Neuronal stem cell (in vitro differentiated cells): ENCODE results near the gene MYH9.
"Not testable (repeated sequence)": the region's sequence is repeated elsewhere in the genome, so short reads cannot be mapped to it uniquely, and the experiment has no call there.

Experiments used
- DNase-seq: peaks from one replicate; pipeline ENCODE4 v3.0.0-alpha.2; 2013; ENCODE audit warnings: low spot score
- H2AFZ ChIP-seq: one replicate; pipeline ENCODE4 v1.6.1; 2013; ENCODE audit warnings: mild to moderate bottlenecking, low read length, inconsistent platforms
- H2AK5ac ChIP-seq: 2 replicates; pipeline ENCODE4 v1.6.1; 2013; ENCODE audit warnings: low read depth, mild to moderate bottlenecking, inconsistent platforms, low read length, moderate library complexity, mixed read lengths
- H2BK120ac ChIP-seq: 2 replicates; pipeline ENCODE4 v1.6.1; 2013; ENCODE audit warnings: low read depth, mild to moderate bottlenecking, inconsistent platforms, low read length, moderate library complexity, mixed read lengths
- H2BK12ac ChIP-seq: one replicate; pipeline ENCODE4 v1.6.1; 2013; ENCODE audit warnings: low read length, inconsistent platforms
- H2BK15ac ChIP-seq: 2 replicates; pipeline ENCODE4 v1.6.1; 2013; ENCODE audit warnings: mild to moderate bottlenecking, low read length, inconsistent platforms, mixed read lengths
- H2BK5ac ChIP-seq: one replicate; pipeline ENCODE4 v1.6.1; 2013; ENCODE audit warnings: inconsistent platforms, mild to moderate bottlenecking, low read length, moderate library complexity
- H3K14ac ChIP-seq: one replicate; pipeline ENCODE4 v1.6.1; 2013; ENCODE audit warnings: low read length, inconsistent platforms
- H3K18ac ChIP-seq: 2 replicates; pipeline ENCODE4 v1.6.1; 2013; ENCODE audit warnings: low read length, inconsistent platforms
- H3K23ac ChIP-seq: 2 replicates; pipeline ENCODE4 v1.6.1; 2013; ENCODE audit warnings: low read depth, mild to moderate bottlenecking, mixed read lengths, low read length, inconsistent platforms; ENCODE audit not compliant: poor library complexity
- H3K27ac ChIP-seq: replicated peaks from 3 replicates; pipeline ENCODE4 v1.5.1; 2013; ENCODE audit warnings: low read length, inconsistent platforms
- H3K27me3 ChIP-seq, 3 experiments: 2 replicates each; pipeline ENCODE4 v1.6.1; 2013; ENCODE audit warnings: low read length in 3 of 3, mild to moderate bottlenecking in 2 of 3, inconsistent platforms in 1 of 3, low read depth in 1 of 3, mixed read lengths in 1 of 3, moderate library complexity in 1 of 3; ENCODE audit not compliant: control insufficient read depth in 3 of 3, insufficient read depth in 3 of 3
- H3K36me3 ChIP-seq, 2 donors: replicated peaks in 1 of 2; 2 replicates each; pipeline ENCODE4 v1.6.1; 2013; ENCODE audit warnings: low read length in 2 of 2; ENCODE audit not compliant: control insufficient read depth in 2 of 2, insufficient read depth in 2 of 2
- H3K4ac ChIP-seq: 2 replicates; pipeline ENCODE4 v1.6.1; 2013; ENCODE audit warnings: inconsistent platforms, mild to moderate bottlenecking, low read length, moderate library complexity
- H3K4me1 ChIP-seq, 2 donors: 1 replicate in 1 of 2; 2 replicates in 1 of 2; pipeline ENCODE4 v1.6.1; 2013; ENCODE audit warnings: low read length in 2 of 2, low read depth in 1 of 2; ENCODE audit not compliant: control insufficient read depth in 2 of 2, insufficient read depth in 1 of 2
- H3K4me2 ChIP-seq: one replicate; pipeline ENCODE4 v1.6.1; 2013; ENCODE audit warnings: mild to moderate bottlenecking, low read length, inconsistent platforms; ENCODE audit not compliant: insufficient read depth, poor library complexity, severe bottlenecking
- H3K4me3 ChIP-seq, 2 donors: 2 replicates each; pipeline ENCODE4 v1.5.1; 2013; ENCODE audit warnings: low read length in 2 of 2, mild to moderate bottlenecking in 2 of 2, inconsistent platforms in 1 of 2, moderate library complexity in 1 of 2
- H3K79me1 ChIP-seq: one replicate; pipeline ENCODE4 v1.6.1; 2013; ENCODE audit warnings: low read depth, mild to moderate bottlenecking, inconsistent platforms, low read length, moderate library complexity
- H3K9ac ChIP-seq: one replicate; pipeline ENCODE4 v1.6.1; 2013; ENCODE audit warnings: mild to moderate bottlenecking, low read depth, low read length, inconsistent platforms; ENCODE audit not compliant: poor library complexity
- H3K9me3 ChIP-seq, 2 donors: replicated peaks in 1 of 2; 2 replicates each; pipeline versions ENCODE3 to v1.6.1; 2013; ENCODE audit warnings: low read length in 2 of 2, mild to moderate bottlenecking in 2 of 2, inconsistent platforms in 1 of 2, low read depth in 1 of 2, mixed read lengths in 1 of 2, moderate library complexity in 1 of 2; ENCODE audit not compliant: control insufficient read depth in 2 of 2, insufficient read depth in 1 of 2
- H4K8ac ChIP-seq: one replicate; pipeline ENCODE4 v1.6.1; 2013; ENCODE audit warnings: low read depth, mild to moderate bottlenecking, inconsistent platforms, low read length, moderate library complexity
- H4K91ac ChIP-seq: one replicate; pipeline ENCODE4 v1.6.1; 2013; ENCODE audit warnings: low read length, low read depth, mild to moderate bottlenecking, inconsistent platforms; ENCODE audit not compliant: poor library complexity
- WGBS, 2 donors: extraction: QIAGEN DNeasy Blood & Tissue Kit; methylation state at CpG; one replicate each; pipeline ENCODE4 v1.1.7; 2013; ENCODE audit warnings: missing lambda C conversion rate in 2 of 2, mixed read lengths in 1 of 2; ENCODE audit not compliant: insufficient read length in 2 of 2, insufficient replicate concordance in 1 of 2; ENCODE audit errors: extremely low coverage in 2 of 2; 5-methylcytosine and 5-hydroxymethylcytosine counted together

The MYH9 gene

GRCh38 chr22:36274531-36274930 lies 113.2 kb downstream of the MYH9 start:
- no peak overlapping the region for H4K8ac ChIP-seq
- no peak overlapping the region for H3K9ac ChIP-seq
- no peak overlapping the region for H2BK15ac ChIP-seq
- no peak overlapping the region for H3K18ac ChIP-seq
- H2BK120ac ChIP-seq, result no peak overlapping the region
- no peak overlapping the region for H2AK5ac ChIP-seq
- H2AFZ ChIP-seq, result no peak overlapping the region
- H3K4me1 ChIP-seq, result no peaks in the 10 kb centered on the region
- H2BK5ac ChIP-seq, result no peak overlapping the region
- no peak overlapping the region for H3K4ac ChIP-seq
- H2BK12ac ChIP-seq, result no peak overlapping the region
- no CpG with 5 or more reads among the region's 5 CpGs for WGBS, 2 donors
- H3K27ac ChIP-seq, result no peak overlapping the region
- DNase-seq, result no peak
- H3K9me3 ChIP-seq, result no peaks in the 10 kb centered on the region
- no peak overlapping the region for H3K23ac ChIP-seq
- H3K4me2 ChIP-seq, result no peak overlapping the region
- H3K79me1 ChIP-seq, result no peaks in the 10 kb centered on the region
- no peak overlapping the region for H4K91ac ChIP-seq
- H3K27me3 ChIP-seq, result no peaks in the 10 kb centered on the region
- H3K4me3 ChIP-seq, result no peak overlapping the region
- H3K36me3 ChIP-seq, result peaks cover 0 to 6% of the 10 kb centered on the region in 2 donors
- H3K14ac ChIP-seq, result no peak overlapping the region

- not testable (repeated sequence) for H3K4me3 ChIP-seq, DNase-seq, H3K27me3 ChIP-seq, H2AK5ac ChIP-seq, H3K36me3 ChIP-seq, H3K79me1 ChIP-seq, H2BK15ac ChIP-seq, H2BK5ac ChIP-seq, H2BK12ac ChIP-seq, H3K18ac ChIP-seq, H4K8ac ChIP-seq, H3K4me1 ChIP-seq, H3K27ac ChIP-seq, H3K9me3 ChIP-seq, H3K4me2 ChIP-seq, H3K23ac ChIP-seq, H4K91ac ChIP-seq, H2BK120ac ChIP-seq, H3K4ac ChIP-seq, H3K9ac ChIP-seq, H3K14ac ChIP-seq
- WGBS, 2 donors, result no CpG with 5 or more reads among the region's 5 CpGs
- peak overlapping the region; percentile 56 for H2AFZ ChIP-seq
These were observed 115.8 kb downstream of the MYH9 start for GRCh38 chr22:36271951-36272350.

- not testable (repeated sequence) for H3K4ac ChIP-seq, H2AK5ac ChIP-seq, H3K36me3 ChIP-seq, H3K4me1 ChIP-seq, H4K8ac ChIP-seq, H3K27ac ChIP-seq, H2BK5ac ChIP-seq, H4K91ac ChIP-seq, H2BK120ac ChIP-seq, H3K4me3 ChIP-seq, H2BK12ac ChIP-seq, H3K27me3 ChIP-seq, H3K79me1 ChIP-seq, H2BK15ac ChIP-seq, H3K4me2 ChIP-seq, H3K18ac ChIP-seq, DNase-seq, H3K23ac ChIP-seq, H3K9me3 ChIP-seq, H3K14ac ChIP-seq, H3K9ac ChIP-seq
- H2AFZ ChIP-seq, result peak overlapping the region; percentile 56
- WGBS, 2 donors, result no CpG with 5 or more reads among the region's 7 CpGs
These were observed 116.5 kb downstream of the MYH9 start for GRCh38 chr22:36271231-36271630.

- H3K4me2 ChIP-seq, result no peak overlapping the region
- H3K18ac ChIP-seq, result no peak overlapping the region
- no peak for DNase-seq
- no peak overlapping the region for H2AFZ ChIP-seq
- no peak overlapping the region for H3K9ac ChIP-seq
- H3K4ac ChIP-seq, result no peak overlapping the region
- H2BK15ac ChIP-seq, result peak overlapping the region; percentile 19
- H2BK12ac ChIP-seq, result no peak overlapping the region
- no peaks in the 10 kb centered on the region for H3K36me3 ChIP-seq
- H2BK5ac ChIP-seq, result peak overlapping the region; percentile 1
- H3K27ac ChIP-seq, result no peak overlapping the region
- no peak overlapping the region for H2AK5ac ChIP-seq
- no peaks in the 10 kb centered on the region for H3K79me1 ChIP-seq
- H3K4me1 ChIP-seq, result peaks cover 1 to 6% of the 10 kb centered on the region in 2 donors
- no peaks in the 10 kb centered on the region for H3K27me3 ChIP-seq
- WGBS, 2 donors, result no CpG with 5 or more reads among the region's 11 CpGs
- no peak overlapping the region for H4K8ac ChIP-seq
- H4K91ac ChIP-seq, result no peak overlapping the region
- no peaks in the 10 kb centered on the region for H3K9me3 ChIP-seq
- no peak overlapping the region for H3K23ac ChIP-seq
- H3K14ac ChIP-seq, result no peak overlapping the region
- H2BK120ac ChIP-seq, result no peak overlapping the region
- H3K4me3 ChIP-seq, result no peak overlapping the region
These were observed 119.8 kb downstream of the MYH9 start for GRCh38 chr22:36267896-36268485.
